DMS53 treated with DMSO at 0.1 percent for 48 hours (cell line): ENCODE data around the gene CTNNA2.
"Not testable (repeated sequence)": the region's sequence is repeated elsewhere in the genome, so short reads cannot be mapped to it uniquely, and the experiment has no call there.

Experiments
- DNase-seq: peaks from one replicate; lab custom pipeline; 2025; ENCODE audit not compliant: unreplicated experiment; lab: John Stamatoyannopoulos, UW

CTNNA2 gene

GRCh38 chr2:80070587-80070986, 557.7 kb downstream of the CTNNA2 start:
- DNase-seq: no peak

DNA sequence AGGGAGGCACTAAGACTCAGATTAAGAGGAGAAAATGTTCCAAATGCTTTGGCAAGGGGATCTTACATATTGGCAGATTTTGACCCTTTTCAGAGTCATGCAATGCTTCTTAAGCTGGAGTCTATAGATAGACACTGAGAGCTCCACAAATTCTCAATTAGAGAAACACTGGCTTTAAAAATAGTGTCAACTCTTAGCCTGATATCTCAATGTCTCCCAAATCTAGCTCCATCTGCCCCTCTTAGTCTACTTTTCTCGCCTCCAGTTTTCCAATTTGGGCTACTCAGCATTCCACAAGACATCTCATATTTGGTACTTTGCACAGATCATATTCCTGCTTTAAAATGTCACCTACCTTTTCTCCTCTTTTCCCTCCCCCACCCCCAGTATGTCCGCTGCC, 559.1 kb downstream of the CTNNA2 start:
- DNase-seq: no peak

- DNase-seq: peak; percentile 45
Observed at GRCh38 chr2:80073134-80073561, 560.3 kb downstream of the CTNNA2 start.

DNA sequence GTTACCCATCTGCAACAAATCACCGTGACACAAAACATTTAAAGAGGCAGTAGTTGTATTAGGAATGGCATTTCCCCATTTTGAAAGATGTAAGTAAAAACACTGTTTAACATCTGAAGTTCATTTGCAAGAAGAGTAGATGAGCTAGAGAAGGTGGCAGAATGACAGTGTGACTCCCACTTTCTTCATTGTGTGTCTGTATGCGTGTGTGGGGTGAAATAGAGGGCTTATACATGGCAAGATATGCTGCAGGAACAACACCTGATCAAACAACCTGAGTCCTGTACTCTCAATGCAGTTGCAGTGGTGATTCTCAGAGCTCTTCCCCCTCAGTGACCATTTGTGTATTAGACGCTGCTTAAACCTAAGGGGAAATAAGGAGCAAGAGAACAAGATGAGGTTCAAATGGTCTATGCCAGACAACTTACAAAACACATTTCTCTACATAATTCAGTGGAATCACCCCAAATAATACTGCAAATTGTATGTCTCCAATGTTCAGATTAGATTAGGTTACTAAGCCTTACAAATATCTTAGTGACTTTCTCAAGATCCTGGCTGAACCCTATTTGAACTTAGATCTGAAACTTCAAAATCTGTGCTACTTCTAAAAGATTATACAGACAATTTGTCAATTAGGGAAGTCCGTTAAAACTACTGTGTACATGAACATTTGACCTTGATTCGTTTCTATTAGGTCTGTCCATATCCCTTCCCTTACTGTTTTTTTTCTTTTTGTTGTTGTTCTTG, 561.6 kb downstream of the CTNNA2 start:
- no peak for DNase-seq

- no peak for DNase-seq
Observed at GRCh38 chr2:80075719-80076118, 562.9 kb downstream of the CTNNA2 start.

DNA sequence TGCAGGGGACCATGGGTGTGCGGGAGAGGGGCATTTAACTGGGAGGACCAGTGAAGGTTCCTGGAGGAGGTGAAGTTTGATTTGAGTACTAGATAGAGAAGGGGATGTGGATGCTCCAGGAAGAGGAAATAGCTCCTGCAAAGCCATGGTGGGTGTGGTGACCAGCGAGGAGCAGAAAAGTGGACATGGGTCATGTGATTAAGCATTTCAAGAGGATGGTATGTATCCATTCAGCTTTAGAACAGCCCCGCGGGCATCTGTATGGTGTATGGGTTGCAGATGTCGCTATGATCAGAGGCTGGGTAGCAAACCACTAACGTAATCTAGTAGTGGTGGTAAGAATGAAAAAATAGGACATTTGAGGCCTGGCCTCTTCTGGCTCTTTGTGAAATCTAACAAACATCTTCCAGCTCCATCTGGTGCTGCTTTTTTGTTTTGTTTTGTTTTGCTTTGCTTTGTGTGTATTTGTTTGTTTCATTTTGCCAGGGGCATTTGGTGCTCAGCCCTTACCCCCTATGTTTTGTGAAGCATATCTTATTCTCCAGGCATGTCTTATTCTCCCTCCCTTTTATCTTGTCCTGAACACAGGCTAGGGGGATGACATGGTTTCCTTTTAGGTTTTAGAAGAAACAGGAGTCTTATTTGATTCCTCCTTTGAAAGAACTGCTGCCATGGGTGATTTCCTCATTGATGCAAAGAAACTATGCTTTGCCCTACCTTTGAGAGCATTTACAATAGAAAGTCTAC, 565.6 kb downstream of the CTNNA2 start:
- no peak for DNase-seq

GRCh38 chr2:80080957-80081356, 568.1 kb downstream of the CTNNA2 start:
- no peak for DNase-seq

DNA sequence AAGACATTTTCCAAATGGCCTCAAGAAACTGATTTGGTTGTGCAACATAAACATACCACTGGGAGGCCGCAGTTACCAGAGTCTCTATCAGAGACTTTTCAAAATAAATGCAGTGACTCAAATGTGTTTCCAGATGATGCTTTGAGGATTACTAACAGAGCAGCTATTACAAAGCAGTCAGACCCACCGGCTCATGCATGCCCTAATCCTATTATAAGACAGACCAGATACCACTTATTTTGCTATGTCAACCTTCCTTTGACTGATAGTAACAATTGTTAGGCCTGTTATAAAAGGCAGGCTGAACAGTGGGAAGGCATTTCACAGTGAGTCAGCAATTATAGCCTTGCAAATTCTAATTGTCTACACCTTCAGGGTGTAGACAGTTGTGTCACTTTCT, 574.0 kb downstream of the CTNNA2 start:
- DNase-seq: no peak

DNA sequence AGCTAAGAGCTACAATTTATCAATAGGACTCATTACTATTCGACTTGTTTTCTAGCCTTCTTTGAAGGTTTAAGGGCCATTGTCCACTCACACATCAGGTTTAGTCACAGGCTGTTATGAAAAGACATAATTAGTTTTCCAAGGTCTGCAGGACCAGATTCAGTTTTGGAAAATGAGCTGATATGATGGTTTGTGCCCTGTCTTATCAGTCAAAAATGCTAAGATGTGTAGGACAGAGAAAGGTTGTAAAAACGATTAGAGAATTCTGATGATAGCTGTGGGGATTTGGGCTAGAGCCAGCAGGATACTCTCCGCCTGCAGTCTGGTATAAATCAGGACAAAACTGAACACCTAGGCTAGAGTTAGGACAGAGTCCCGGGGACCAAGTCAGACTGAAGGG, 578.4 kb downstream of the CTNNA2 start:
- no peak for DNase-seq

DNA sequence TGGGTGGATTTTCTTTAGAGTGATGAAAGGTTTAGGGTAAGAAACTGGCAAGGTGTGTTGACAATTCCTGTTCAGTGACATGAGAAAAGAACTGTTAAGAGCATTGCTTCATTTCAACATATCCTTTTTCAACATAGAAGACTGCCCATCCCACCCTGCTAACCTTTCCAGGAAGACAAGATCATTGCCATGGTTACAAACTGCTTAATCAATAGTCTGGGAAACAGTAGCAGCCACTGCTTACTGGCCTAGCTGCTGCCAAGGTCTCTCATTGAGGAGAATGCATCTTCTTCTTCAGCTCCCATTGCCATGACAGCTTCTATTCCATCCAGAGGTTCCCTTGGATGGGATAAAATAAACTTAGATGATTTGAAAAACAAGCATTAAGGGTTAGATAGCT, 579.6 kb downstream of the CTNNA2 start:
- no peak for DNase-seq

- DNase-seq: not testable (repeated sequence)
Observed at GRCh38 chr2:80098503-80098902, 585.7 kb downstream of the CTNNA2 start.

DNA sequence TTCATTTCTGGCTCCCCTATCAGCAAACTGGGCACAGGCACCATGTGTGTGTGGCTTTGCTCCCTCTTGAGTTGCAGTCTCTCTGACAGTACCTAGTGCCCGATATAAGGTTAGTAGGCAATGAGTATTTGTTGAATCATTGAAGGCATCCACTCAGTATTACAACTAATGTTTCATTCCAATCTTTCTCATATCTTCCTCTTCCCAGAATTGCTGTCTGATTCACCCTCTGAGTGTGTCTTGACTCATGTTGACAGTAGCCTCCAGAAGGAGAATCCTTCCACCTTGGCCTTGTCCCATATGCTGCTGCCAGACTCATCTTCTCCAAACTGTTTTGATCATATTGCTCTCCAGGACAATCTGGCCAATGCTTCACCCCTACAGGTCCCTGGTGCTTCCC, 589.2 kb downstream of the CTNNA2 start:
- DNase-seq: no peak

DNA sequence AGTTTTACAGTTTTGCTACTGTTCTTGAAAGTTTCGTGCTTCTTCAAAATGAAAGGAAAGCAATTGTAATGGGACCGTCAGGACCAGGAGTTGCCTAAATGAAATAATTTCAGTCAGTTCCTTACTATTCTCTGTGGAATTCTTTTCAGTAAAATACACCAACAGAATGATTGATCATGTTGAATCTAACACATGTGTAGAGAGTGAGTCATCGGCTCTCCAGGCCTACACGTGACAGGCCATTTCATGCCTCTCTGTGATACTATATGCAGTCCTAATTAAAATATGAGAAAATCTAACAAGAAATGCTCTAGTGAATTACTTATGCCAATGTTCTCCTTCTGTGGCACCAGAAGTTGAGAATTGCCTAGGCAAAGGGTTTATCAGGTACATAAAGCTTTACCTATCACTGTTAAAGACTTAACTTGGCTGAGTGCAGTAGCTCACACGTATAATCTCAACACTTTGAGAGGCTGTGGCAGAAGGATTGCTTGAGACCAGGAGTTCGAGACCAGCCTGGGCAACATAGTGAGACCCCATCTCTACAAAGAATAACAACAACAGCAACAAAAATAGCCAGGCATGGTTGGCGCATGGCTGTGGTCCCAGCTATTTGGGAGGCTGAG, 592.3 kb downstream of the CTNNA2 start:
- no peak for DNase-seq

- DNase-seq: no peak
Observed at GRCh38 chr2:80111185-80111584, 598.3 kb downstream of the CTNNA2 start.

- DNase-seq: no peak
Observed at GRCh38 chr2:80112790-80113189, 599.9 kb downstream of the CTNNA2 start.

DNA sequence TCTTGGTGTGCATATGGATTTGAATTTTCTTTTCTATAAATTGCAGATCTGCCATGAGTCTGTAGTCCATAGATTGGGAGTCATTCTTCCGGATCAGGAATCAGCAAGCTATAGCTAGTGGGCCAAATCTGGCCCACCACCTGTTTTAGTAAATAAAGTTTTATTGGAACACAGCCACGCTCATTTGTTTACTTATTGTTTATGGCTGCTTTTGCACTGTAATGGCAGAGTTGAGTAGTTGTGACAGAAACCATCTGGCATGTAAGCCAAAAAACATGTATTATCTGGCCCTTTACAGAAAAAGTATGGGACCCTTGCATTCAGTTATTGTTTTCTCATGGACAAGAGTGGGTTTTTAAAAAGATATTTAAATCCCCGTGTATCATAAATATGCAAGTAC, 600.5 kb downstream of the CTNNA2 start:
- DNase-seq: no peak

DNA sequence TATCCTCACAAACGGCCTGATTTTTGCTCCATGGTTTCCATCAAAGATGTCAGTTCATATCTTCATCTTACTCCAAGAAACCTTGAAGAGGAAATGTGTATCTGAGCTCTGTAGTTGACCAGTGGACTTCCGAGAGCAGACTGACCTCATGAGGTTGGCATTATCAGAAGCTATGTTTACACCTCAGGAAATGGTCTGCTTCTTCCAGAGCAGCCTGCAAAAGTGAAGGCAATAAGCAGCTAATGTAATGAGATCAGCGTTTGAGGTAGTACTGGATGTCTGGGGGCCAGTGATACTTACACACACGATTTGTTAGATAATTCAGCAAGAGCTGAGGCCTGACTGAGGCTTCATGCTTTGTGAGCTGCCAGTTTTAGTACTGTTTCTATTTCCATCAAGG, 602.0 kb downstream of the CTNNA2 start:
- DNase-seq: no peak

DNA sequence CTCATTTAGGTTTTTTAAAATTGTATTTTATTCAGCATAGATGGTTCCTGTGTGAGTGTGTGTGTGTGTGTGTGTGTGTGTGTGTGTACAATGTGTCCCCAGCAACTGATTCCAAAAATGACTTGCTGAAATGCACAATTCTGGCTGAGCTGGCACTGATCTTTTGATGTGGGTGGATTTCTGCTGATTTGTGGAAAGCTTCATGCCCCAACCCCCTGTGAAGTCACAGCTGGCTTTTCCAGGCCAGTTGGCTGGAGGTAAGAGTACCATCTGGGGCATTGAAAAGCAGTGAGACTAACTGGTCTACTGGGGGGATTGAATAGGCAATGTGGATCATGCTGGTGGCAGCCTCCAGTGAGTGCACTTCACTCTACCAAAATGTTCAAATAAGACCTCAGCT, 604.5 kb downstream of the CTNNA2 start:
- no peak for DNase-seq

GRCh38 chr2:80120866-80121265, 608.0 kb downstream of the CTNNA2 start:
- DNase-seq: no peak

DNA sequence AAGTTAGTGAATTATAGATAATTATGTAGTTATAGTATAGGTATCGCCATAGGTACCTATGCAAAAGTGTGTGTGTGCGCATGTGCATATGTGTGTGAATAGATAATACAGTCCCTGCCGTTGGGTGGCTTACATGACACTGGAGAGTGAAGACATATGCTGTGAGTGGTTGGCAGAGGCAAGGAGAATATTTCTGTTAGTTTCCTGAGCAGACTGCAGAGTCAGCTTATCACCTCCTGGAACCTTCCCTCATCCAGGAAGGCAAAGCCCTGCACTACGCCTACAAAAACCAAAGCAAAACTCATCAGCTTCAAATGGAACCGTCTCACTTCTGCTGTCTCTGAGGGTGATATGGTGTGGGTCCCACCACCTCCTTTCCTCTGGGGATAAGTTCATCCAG, 609.8 kb downstream of the CTNNA2 start:
- no peak for DNase-seq

DNA sequence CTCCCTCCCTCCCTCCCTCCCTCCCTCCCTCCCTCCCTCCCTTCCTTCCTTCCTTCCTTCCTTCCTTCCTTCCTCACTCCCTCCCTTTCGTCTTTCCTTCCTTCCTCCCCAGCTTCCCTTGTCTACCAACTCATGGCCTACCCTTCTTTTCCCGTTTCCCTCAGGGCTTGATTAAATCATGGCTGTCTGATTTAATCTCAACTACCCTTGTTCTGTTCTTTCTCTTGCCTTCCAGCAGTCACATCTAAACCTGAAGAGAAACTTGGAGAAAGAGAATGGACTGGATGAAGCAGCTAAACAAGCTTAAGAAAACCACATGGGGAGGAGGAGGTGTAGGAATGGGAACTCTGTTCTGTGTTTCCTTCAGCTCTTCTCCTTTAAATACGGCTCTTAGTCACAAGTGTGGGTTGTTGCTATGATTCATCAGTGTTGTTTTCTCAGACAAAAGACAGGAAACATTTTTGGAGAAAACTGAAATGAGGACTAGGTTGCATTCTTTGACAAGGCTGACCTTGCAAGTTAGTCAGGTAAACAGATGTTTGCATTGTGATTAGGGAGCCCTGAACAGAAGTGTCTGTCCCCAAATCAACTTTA, 613.8 kb downstream of the CTNNA2 start:
- DNase-seq: no peak

DNA sequence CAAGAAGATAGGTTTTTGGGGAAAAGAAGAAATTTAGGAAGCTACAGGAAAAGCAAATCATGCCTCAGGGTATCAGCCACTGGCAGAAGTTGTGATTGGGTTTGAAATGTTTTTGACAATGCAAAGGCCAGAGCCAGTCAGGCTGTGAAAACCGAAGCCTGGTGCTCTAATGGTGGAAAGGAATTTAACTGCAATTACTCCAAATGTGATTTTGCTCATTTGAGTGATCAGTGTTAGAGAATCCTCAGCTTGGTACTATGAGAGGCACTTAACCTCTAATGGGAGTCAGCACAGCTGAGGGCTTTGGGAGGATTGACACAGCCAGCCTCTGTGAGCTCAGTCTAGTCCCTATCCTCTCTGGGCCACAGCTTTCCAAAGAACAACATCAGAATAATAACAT, 615.2 kb downstream of the CTNNA2 start:
- no peak for DNase-seq
